Esophagus squamous epithelium (tissue), 5 donors: ENCODE measurements around the gene PLD2. TPM values are rescaled to one million over a fixed set of nuclear protein-coding genes. Genes with fewer than 3 reads are reported as not detected.

Source experiments
- DNase-seq: peaks from one replicate; lab custom pipeline; 2025; lab: John Stamatoyannopoulos, UW
- H3K27ac ChIP-seq, 4 donors: fragments of 200-600 bp; sonication (generic); one replicate each; pipeline ENCODE4 v1.5.1; 2016 to 2019; ENCODE audit warnings: mild to moderate bottlenecking in 1 of 4
- H3K27me3 ChIP-seq, 4 donors: fragments of 200-600 bp; sonication (generic); 1 replicate in 3 of 4; 2 replicates in 1 of 4; pipeline versions ENCODE4 v1.5.1 to v1.6.0; 2017 to 2021; ENCODE audit warnings: antibody characterized with exemption in 1 of 4
- H3K36me3 ChIP-seq, 3 donors: fragments of 200-600 bp; sonication (generic); one replicate each; pipeline ENCODE4 v1.5.1; 2016 to 2019
- H3K4me1 ChIP-seq, 3 donors: fragments of 200-600 bp; sonication (generic); one replicate each; pipeline ENCODE4 v1.5.1; 2017 to 2019
- H3K4me3 ChIP-seq, 4 donors: fragments of 200-600 bp; sonication (generic); 1 replicate in 3 of 4; 2 replicates in 1 of 4; pipeline ENCODE4 v1.5.1; 2016 to 2019; ENCODE audit warnings: mild to moderate bottlenecking in 2 of 4, moderate library complexity in 1 of 4
- H3K9me3 ChIP-seq, 3 donors: fragments of 200-600 bp; sonication (generic); one replicate each; pipeline ENCODE4 v1.5.1; 2016 to 2019
- POLR2A ChIP-seq, 4 donors: fragments of 450-650 bp; IDR thresholded peaks; one replicate each; pipeline ENCODE4 v1.6.1; 2017; ENCODE audit warnings: antibody characterized with exemption in 4 of 4, mild to moderate bottlenecking in 4 of 4, moderate library complexity in 3 of 4
- WGBS, 2 donors: methylation state at CpG; one replicate each; pipeline ENCODE4 v1.1.5; 2018; 5-methylcytosine and 5-hydroxymethylcytosine counted together
- intact Hi-C: fragments of 100-400 bp; cut with DNase I; formaldehyde crosslinking; loops from one replicate; pipeline ENCODE4 v1.15.0; 2022
- total RNA-seq, 4 donors: library from RNA; depleted of rRNA; stranded (reverse); fragments of >200 nt; gene quantifications; one replicate each; pipeline ENCODE4 v1.1.0, GENCODE V29; 2016
- TF ChIP-seq, protein P1 (sequence below), 6 experiments: fragments of 450-650 bp in 4 of 6; fragments of 200-600 bp in 2 of 6; sonication (generic) in 2 of 6; IDR thresholded peaks; one replicate each; pipeline ENCODE4 v1.5.1; 2016 to 2019; ENCODE audit warnings: antibody characterized with exemption in 6 of 6, mild to moderate bottlenecking in 4 of 6, moderate library complexity in 4 of 6
- donor health status: DM: yes; HTN: yes; CAD: no.

The PLD2 gene
- total RNA-seq, 4 donors from 2014 or later = 38.7 to 114 (median 86.7) TPM

DNA sequence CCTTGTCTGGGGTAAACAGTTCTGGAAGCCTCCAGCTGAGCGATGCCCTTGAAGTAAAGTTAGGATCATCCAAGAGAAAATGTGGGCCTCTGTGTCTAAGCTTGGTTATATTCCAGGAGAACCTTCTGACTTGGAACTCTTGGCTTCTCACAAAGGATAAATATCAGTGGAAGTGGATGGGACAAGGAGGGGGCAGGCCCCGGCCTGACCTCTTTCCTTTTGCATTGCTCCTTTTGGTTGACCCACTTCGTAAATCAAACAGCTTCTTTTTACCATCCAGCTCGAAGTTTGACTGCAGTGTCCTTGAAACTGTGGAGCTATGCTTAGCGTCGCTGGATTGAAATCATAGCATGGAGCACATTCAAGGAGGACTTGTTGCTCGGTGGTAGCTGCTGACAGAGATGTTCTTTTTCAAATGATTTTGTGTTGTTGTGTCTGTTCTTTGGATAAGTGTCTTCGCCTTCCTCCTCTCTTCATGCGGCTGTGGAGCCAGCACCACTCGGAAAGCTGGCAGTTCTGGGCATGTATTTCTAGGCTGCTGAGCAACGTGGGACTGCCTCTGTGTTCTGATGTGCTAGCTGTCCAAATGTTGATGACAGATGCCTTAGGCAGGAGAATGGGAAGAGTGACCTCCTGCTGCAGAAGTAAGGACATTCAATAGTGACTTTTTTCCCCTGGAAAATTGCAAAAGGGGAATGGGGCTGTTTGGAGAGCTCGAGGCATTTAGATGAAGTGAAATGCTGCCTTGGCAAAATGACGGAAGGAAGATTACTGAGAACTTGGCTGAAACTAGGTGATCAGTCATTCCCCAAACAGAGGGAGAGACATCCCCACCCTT is 30.7 kb downstream of the PLD2 start:
- Histone ChIP-seq H3K27ac (peak overlapping the region; percentile 17 to 99 (median 54)), H3K4me3 (peak overlapping the region in 1 of 4 donors; percentile 9), H3K36me3 (peaks cover 0 to 11% (median 0%) of the 10 kb centered on the region in 3 donors), H3K9me3 (no peaks in the 10 kb centered on the region), H3K4me1 (peaks cover 36 to 85% (median 63%) of the 10 kb centered on the region in 3 donors), H3K27me3 (no peaks in the 10 kb centered on the region)
- TF ChIP-seq POLR2A (IDR thresholded peaks at IDR 0.05) = no peak
- TF ChIP-seq, protein P1, sequence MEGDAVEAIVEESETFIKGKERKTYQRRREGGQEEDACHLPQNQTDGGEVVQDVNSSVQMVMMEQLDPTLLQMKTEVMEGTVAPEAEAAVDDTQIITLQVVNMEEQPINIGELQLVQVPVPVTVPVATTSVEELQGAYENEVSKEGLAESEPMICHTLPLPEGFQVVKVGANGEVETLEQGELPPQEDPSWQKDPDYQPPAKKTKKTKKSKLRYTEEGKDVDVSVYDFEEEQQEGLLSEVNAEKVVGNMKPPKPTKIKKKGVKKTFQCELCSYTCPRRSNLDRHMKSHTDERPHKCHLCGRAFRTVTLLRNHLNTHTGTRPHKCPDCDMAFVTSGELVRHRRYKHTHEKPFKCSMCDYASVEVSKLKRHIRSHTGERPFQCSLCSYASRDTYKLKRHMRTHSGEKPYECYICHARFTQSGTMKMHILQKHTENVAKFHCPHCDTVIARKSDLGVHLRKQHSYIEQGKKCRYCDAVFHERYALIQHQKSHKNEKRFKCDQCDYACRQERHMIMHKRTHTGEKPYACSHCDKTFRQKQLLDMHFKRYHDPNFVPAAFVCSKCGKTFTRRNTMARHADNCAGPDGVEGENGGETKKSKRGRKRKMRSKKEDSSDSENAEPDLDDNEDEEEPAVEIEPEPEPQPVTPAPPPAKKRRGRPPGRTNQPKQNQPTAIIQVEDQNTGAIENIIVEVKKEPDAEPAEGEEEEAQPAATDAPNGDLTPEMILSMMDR (IDR thresholded peaks at IDR 0.05) = no peak
- 29 to 48% methylated on average over 10 to 13 of the region's 13 CpGs for WGBS, 2 donors
- intact Hi-C loops = no loop called here
- no peak for DNase-seq

DNA sequence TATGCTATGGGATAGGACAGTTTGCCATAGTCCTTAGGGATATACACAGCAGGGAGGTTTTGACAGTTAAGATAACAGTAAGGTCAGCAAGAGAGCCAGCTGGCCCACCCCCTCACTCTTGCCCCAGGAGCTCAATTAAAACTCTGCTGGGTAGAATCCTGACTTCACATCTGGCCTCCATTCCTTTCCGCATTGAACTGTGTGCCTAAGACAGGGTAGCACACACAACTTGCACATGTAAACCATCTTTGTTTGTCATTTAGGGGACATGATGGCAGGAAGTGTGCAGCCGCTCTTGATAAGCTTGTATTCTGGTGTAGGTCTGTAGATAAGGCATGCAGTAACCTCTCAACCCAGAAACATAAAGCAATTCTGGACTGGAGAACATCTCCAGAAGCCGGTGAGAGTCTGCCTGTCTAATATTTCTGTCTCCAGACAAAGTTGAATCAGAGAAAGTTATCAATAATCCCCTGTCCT is 31.4 kb downstream of the PLD2 start:
- H3K9me3 ChIP-seq = no peaks in the 10 kb centered on the region

DNA sequence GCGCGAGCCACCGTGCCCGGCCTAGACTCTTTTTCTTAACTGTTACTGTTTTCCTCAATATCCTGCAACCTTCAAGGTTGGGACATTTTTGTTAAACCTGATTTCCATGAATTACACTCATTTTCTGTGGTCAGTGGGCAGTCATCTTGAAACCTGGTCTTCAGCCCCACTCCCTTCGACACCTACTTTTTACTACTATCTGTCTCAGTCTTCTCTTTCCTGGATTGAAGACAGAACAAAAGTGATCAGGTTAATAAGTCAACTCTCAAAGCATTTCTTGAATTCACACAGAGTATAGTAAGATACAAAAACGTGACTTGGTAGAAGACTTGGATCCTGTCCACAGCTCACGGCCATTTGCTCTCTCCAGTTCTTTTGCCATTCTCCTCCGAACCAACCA is 32.3 kb downstream of the PLD2 start:
- Histone ChIP-seq H3K9me3 (no peaks in the 10 kb centered on the region), H3K4me3 (no peak overlapping the region), H3K4me1 (peaks cover 31 to 93% (median 63%) of the 10 kb centered on the region in 3 donors), H3K27ac (peak overlapping the region in 1 of 4 donors; percentile 10), H3K36me3 (peaks cover 0 to 18% (median 0%) of the 10 kb centered on the region in 3 donors), H3K27me3 (no peaks in the 10 kb centered on the region)
- intact Hi-C loops = no loop called here
- DNase-seq = no peak
- WGBS, 2 donors = 82 to 89% methylated on average over 8 of the region's 8 CpGs
- TF ChIP-seq, protein P1 (IDR thresholded peaks at IDR 0.05) = no peak
- no peak for TF ChIP-seq POLR2A (IDR thresholded peaks at IDR 0.05)

More for the DNA sequence above, 31.4 kb downstream of the PLD2 start:
- no peak for DNase-seq
- Histone ChIP-seq H3K4me1 (peaks cover 36 to 92% (median 63%) of the 10 kb centered on the region in 3 donors), H3K27ac (peak overlapping the region; percentile 17 to 99 (median 54)), H3K4me3 (no peak overlapping the region), H3K36me3 (peaks cover 0 to 11% (median 0%) of the 10 kb centered on the region in 3 donors), H3K27me3 (no peaks in the 10 kb centered on the region)
- 90 to 95% methylated on average over 3 of the region's 3 CpGs for WGBS, 2 donors
- intact Hi-C loops = no loop called here
- TF ChIP-seq, protein P1 (IDR thresholded peaks at IDR 0.05) = no peak
- TF ChIP-seq POLR2A (IDR thresholded peaks at IDR 0.05) = no peak

DNA sequence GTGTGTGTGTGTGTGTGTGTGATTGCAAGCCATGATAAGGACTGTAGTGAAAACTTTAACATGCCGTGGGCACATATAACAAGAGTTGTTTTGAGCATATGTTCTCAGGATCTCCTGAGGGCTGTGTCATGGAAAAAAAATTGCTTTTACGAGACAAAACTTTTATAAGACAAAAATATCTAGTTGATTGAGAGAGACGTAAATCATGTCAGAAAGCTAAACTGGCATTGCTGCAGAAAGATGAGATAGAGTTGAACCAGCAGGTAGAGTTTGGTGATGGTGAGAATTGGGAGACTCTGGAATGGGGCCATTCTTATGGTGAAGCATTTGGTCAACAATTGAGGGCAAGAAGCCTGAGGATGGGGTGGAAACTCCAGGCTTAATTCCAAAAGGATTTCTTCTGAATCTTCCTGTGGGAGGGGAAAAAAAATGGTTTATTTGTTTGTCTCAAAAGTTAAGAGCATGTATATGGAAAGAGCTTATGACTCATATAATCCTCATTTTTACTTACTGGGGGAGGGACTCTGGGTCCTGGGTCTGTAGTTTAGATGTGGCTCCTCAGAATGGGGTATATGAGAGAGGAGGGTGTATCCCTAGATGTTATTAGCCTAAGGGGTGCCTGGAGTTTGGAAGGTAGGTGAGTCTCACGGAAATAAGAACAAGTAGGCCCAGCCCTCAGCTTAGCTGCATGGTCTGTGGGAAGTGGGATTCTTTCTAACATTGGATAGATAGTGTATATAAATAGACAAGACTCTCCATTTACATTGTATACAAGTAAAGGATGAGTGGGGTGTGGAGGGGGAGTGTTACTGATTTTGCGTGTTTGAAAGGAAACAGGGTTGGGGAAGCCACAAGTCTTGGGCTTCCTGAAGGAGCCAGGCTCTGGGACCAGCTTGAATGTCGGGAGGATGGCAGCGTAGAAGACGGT is 33.3 kb downstream of the PLD2 start:
- H3K27me3 ChIP-seq = no peaks in the 10 kb centered on the region
- H3K9me3 ChIP-seq = no peaks in the 10 kb centered on the region
- TF ChIP-seq, protein P1 (IDR thresholded peaks at IDR 0.05) = no peak
- no peak for TF ChIP-seq POLR2A (IDR thresholded peaks at IDR 0.05)
- H3K4me1 ChIP-seq = peaks cover 25 to 92% (median 54%) of the 10 kb centered on the region in 3 donors
- H3K27ac ChIP-seq = peak overlapping the region in 1 of 4 donors; percentile 43
- WGBS, 2 donors = 64 to 68% methylated on average over 8 of the region's 8 CpGs
- no peak overlapping the region for H3K4me3 ChIP-seq
- DNase-seq = no peak
- intact Hi-C loops = no loop called here
- peaks cover 0 to 26% (median 0%) of the 10 kb centered on the region in 3 donors for H3K36me3 ChIP-seq
